DMS153 treated with DMSO at 0.1 percent for 48 hours (cell line): ENCODE results near the gene EMC6.

Experiments used
- DNase-seq: peaks from one replicate; lab custom pipeline; 2025; ENCODE audit not compliant: unreplicated experiment; lab: John Stamatoyannopoulos, UW

EMC6 gene

GRCh38 chr17:3655766-3656165 is 12.8 kb upstream of the EMC6 start:
- DNase-seq, result no peak

GRCh38 chr17:3656353-3656752 is 12.3 kb upstream of the EMC6 start:
- no peak for DNase-seq

GRCh38 chr17:3656755-3657587 is 11.6 kb upstream of the EMC6 start:
- no peak for DNase-seq

GRCh38 chr17:3657588-3657869 is 11.1 kb upstream of the EMC6 start:
- DNase-seq, result no peak

- no peak for DNase-seq
These were observed 10.5 kb upstream of the EMC6 start for GRCh38 chr17:3657874-3658783.

GRCh38 chr17:3658784-3659449 is 9.7 kb upstream of the EMC6 start:
- no peak for DNase-seq

GRCh38 chr17:3659541-3660111 is 9.0 kb upstream of the EMC6 start:
- no peak for DNase-seq

- DNase-seq, result no peak
These were observed 8.2 kb upstream of the EMC6 start for GRCh38 chr17:3660311-3660891.

- no peak for DNase-seq
These were observed 5.3 kb upstream of the EMC6 start for GRCh38 chr17:3663102-3664011.

- no peak for DNase-seq
These were observed 2.8 kb upstream of the EMC6 start for GRCh38 chr17:3665834-3666233.

- no peak for DNase-seq
These were observed 2.1 kb upstream of the EMC6 start for GRCh38 chr17:3666516-3666915.

- no peak for DNase-seq
These were observed 990 bp upstream of the EMC6 start for GRCh38 chr17:3667366-3668278.

- DNase-seq, result no peak
These were observed 404 bp downstream of the EMC6 start for GRCh38 chr17:3669085-3669347.

- no peak for DNase-seq
These were observed 936 bp downstream of the EMC6 start for GRCh38 chr17:3669548-3669947.

- DNase-seq, result no peak
These were observed 4.0 kb downstream of the EMC6 start for GRCh38 chr17:3672571-3672970.

GRCh38 chr17:3675886-3676285 is 7.3 kb downstream of the EMC6 start:
- no peak for DNase-seq

GRCh38 chr17:3678095-3678820 is 9.6 kb downstream of the EMC6 start:
- DNase-seq, result no peak

- DNase-seq, result no peak
These were observed 10.4 kb downstream of the EMC6 start for GRCh38 chr17:3678821-3679530.
